HCT116 (cell line): ENCODE results near the gene PDE8A. TPM values are rescaled to one million over a fixed set of nuclear protein-coding genes. Genes with fewer than 3 reads are reported as not detected.

Source experiments
- ATAC-seq: fragments of 200-7000 bp; cut with Tn5 transposase; 2 replicates; pipeline ENCODE4 v1.9.1; 2020; ENCODE audit warnings: mild to moderate bottlenecking, moderate library complexity
- BruUV-seq: library from RNA; stranded (reverse); fragments of 400-500 nt; replicated peaks from 2 replicates; lab custom pipeline; 2021; lab: Mats Ljungman, UMichigan
- CTCF ChIA-PET: fragments of 300-600 bp; sonication (Branson Sonifier 250); formaldehyde crosslinking; loops from one replicate; lab custom pipeline; 2021; ENCODE audit warnings: antibody characterized with exemption; lab: Charles Lee
- POLR2A ChIA-PET: fragments of 300-600, 350-600 bp; sonication (Branson Sonifier 250); formaldehyde crosslinking; loops from one replicate; lab custom pipeline; 2021; ENCODE audit warnings: antibody characterized with exemption; lab: Charles Lee
- RAD21 ChIA-PET, 2 experiments: fragments of 300-600 bp; sonication (Branson Sonifier 250); formaldehyde crosslinking; loops; one replicate each; lab custom pipeline; 2023; ENCODE audit warnings: low total read pairs in 2 of 2; ENCODE audit not compliant: uncharacterized antibody in 2 of 2, unreplicated experiment in 2 of 2, low non-redundant PET in 1 of 2; lab: Charles Lee
- DNase-seq: peaks from one replicate; pipeline ENCODE4 v3.0.0-alpha.2; 2010; ENCODE audit warnings: low read depth, low spot score
- H2AFZ ChIP-seq: fragments of 200-600 bp; shearing (Covaris generic), sonication (generic); 2 replicates; pipeline ENCODE4 v1.6.1; 2017; ENCODE audit warnings: low read depth, mixed run types, mixed read lengths, antibody characterized with exemption, low read length; ENCODE audit not compliant: poor library complexity, severe bottlenecking
- H3K27ac ChIP-seq: 2 replicates; pipeline ENCODE4 v1.5.1; 2012; ENCODE audit warnings: low read depth, low read length
- H3K27me3 ChIP-seq: fragments of 200-600 bp; sonication (generic); 2 replicates; pipeline ENCODE4 v1.6.1; 2016; ENCODE audit warnings: mixed run types, low read length, mixed read lengths; ENCODE audit not compliant: insufficient read depth
- H3K36me3 ChIP-seq, 2 experiments: fragments of 200-500 bp in 1 of 2; fragments of 200-600 bp in 1 of 2; sonication (Bioruptor generic) in 1 of 2; sonication (generic) in 1 of 2; 2 replicates each; pipeline versions ENCODE4 v1.5.1 to v1.6.1; 2014 to 2016; ENCODE audit warnings: low read length in 2 of 2, inconsistent platforms in 1 of 2, mixed read lengths in 1 of 2, mixed run types in 1 of 2; ENCODE audit not compliant: insufficient read depth in 2 of 2, control insufficient read depth in 1 of 2
- H3K4me1 ChIP-seq, 2 experiments: fragments of 200-600 bp in 1 of 2; sonication (generic) in 1 of 2; 2 replicates each; pipeline versions ENCODE4 v1.5.1 to v1.6.1; 2012 to 2017; ENCODE audit warnings: low read length in 2 of 2, inconsistent platforms in 1 of 2, mild to moderate bottlenecking in 1 of 2, mixed read lengths in 1 of 2, mixed run types in 1 of 2, moderate library complexity in 1 of 2; ENCODE audit not compliant: insufficient read depth in 2 of 2, control insufficient read depth in 1 of 2
- H3K4me2 ChIP-seq: fragments of 200-600 bp; sonication (generic); 2 replicates; pipeline ENCODE4 v1.6.1; 2017; ENCODE audit warnings: mixed run types, low read length, mixed read lengths
- H3K4me3 ChIP-seq, 2 experiments: fragments of 200-600 bp in 1 of 2; sonication (generic) in 1 of 2; replicated peaks in 1 of 2; 2 replicates each; pipeline ENCODE4 v1.5.1; 2011 to 2016; ENCODE audit warnings: low read length in 2 of 2, control low read depth in 1 of 2, low read depth in 1 of 2, mild to moderate bottlenecking in 1 of 2, mixed read lengths in 1 of 2, mixed run types in 1 of 2
- H3K79me2 ChIP-seq: fragments of 200-600 bp; sonication (generic); 2 replicates; pipeline ENCODE4 v1.6.1; 2017; ENCODE audit warnings: mild to moderate bottlenecking, mixed run types, low read length, moderate library complexity, mixed read lengths; ENCODE audit not compliant: insufficient read depth
- H3K9ac ChIP-seq: fragments of 200-600 bp; sonication (generic); 2 replicates; pipeline ENCODE4 v1.6.1; 2016; ENCODE audit warnings: low read length, mixed read lengths
- H3K9me2 ChIP-seq: fragments of 200-600 bp; sonication (generic), shearing (Covaris generic); 2 replicates; pipeline ENCODE4 v1.6.1; 2017; ENCODE audit warnings: mixed run types, mild to moderate bottlenecking, moderate library complexity; ENCODE audit not compliant: insufficient read depth
- H3K9me3 ChIP-seq, 2 experiments: fragments of 200-500 bp in 1 of 2; fragments of 200-600 bp in 1 of 2; sonication (Bioruptor generic) in 1 of 2; sonication (generic) in 1 of 2; 2 replicates each; pipeline ENCODE4 v1.6.1; 2014 to 2017; ENCODE audit warnings: low read length in 2 of 2, mixed read lengths in 2 of 2, inconsistent platforms in 1 of 2, low read depth in 1 of 2, mild to moderate bottlenecking in 1 of 2, mixed run types in 1 of 2, moderate library complexity in 1 of 2; ENCODE audit not compliant: control insufficient read depth in 1 of 2, insufficient read depth in 1 of 2
- H4K20me1 ChIP-seq: fragments of 200-600 bp; sonication (generic), shearing (Covaris generic); 2 replicates; pipeline ENCODE4 v1.6.1; 2017; ENCODE audit warnings: mixed run types, mild to moderate bottlenecking, moderate library complexity; ENCODE audit not compliant: insufficient read depth
- CEBPB ChIP-seq: IDR thresholded peaks from 2 replicates; pipeline ENCODE4 v1.6.1; 2012; ENCODE audit warnings: low read depth
- CTCF ChIP-seq, 3 experiments: fragments of 200-600 bp in 1 of 3; sonication (generic) in 1 of 3; IDR thresholded peaks in 2 of 3; conservative IDR thresholded peaks in 1 of 3; 2 replicates each; pipeline ENCODE4 v1.5.1; 2012 to 2017; ENCODE audit warnings: low read depth in 2 of 3, low read length in 2 of 3, antibody characterized with exemption in 1 of 3, borderline replicate concordance in 1 of 3, control low read depth in 1 of 3, mild to moderate bottlenecking in 1 of 3, mixed read lengths in 1 of 3, mixed run types in 1 of 3, moderate library complexity in 1 of 3; ENCODE audit not compliant: insufficient read depth in 1 of 3
- ELF1 ChIP-seq: IDR thresholded peaks from 2 replicates; pipeline ENCODE4 v1.6.1; 2012; ENCODE audit warnings: low read depth, borderline replicate concordance
- EZH2phosphoT487 ChIP-seq: fragments of 200-600 bp; IDR thresholded peaks from 2 replicates; pipeline ENCODE4 v1.6.1; 2018; ENCODE audit warnings: antibody characterized with exemption, borderline replicate concordance
- MAX ChIP-seq: IDR thresholded peaks from 2 replicates; pipeline ENCODE4 v1.6.1; 2012
- POLR2AphosphoS5 ChIP-seq: IDR thresholded peaks from 2 replicates; pipeline ENCODE4 v1.6.1; 2011; ENCODE audit warnings: mild to moderate bottlenecking, low read depth, low read length, moderate library complexity
- RAD21 ChIP-seq: IDR thresholded peaks from 2 replicates; pipeline ENCODE4 v1.6.1; 2012; ENCODE audit warnings: low read depth, mild to moderate bottlenecking
- REST ChIP-seq: IDR thresholded peaks from 2 replicates; pipeline ENCODE4 v1.6.1; 2012; ENCODE audit warnings: low read depth
- YY1 ChIP-seq: IDR thresholded peaks from 2 replicates; pipeline ENCODE4 v1.6.1; 2011; ENCODE audit warnings: low read length, low read depth, moderate library complexity, mild to moderate bottlenecking; ENCODE audit not compliant: insufficient replicate concordance; ENCODE audit errors: extremely low read depth
- ZFX ChIP-seq: fragments of 450-650 bp; IDR thresholded peaks from 2 replicates; pipeline ENCODE4 v1.6.1; 2017
- intact Hi-C: fragments of 100-400 bp; cut with micrococcal nuclease; formaldehyde crosslinking; loops from 2 replicates; pipeline ENCODE4 v1.10.0; 2022
- total RNA-seq: library from RNA; stranded (reverse); gene quantifications from one replicate; pipeline ENCODE4 v1.2.1, GENCODE V29; 2021; ENCODE audit not compliant: unreplicated experiment
- TF ChIP-seq, protein P1 (sequence below): IDR thresholded peaks from 2 replicates; pipeline ENCODE4 v1.6.1; 2012

The PDE8A gene
- total RNA-seq, 1 experiment from 2014 or later, result 37.8 TPM

GRCh38 chr15:85094685-85095084, 113.0 kb downstream of the PDE8A start:
- H4K20me1 ChIP-seq, result no peaks in the 10 kb centered on the region
- ChIA-PET POLR2A (no interaction called here), RAD21 (no interaction called here), CTCF (no interaction called here)
- DNase-seq, result no peak
- H3K27me3 ChIP-seq, result no peaks in the 10 kb centered on the region
- H3K4me1 ChIP-seq, result no peaks in the 10 kb centered on the region
- intact Hi-C loops, result no loop called here
- no peaks in the 10 kb centered on the region for H3K9me3 ChIP-seq
- TF ChIP-seq EZH2phosphoT487 (no peak), ZFX (no peak)
- TF ChIP-seq, protein P1, sequence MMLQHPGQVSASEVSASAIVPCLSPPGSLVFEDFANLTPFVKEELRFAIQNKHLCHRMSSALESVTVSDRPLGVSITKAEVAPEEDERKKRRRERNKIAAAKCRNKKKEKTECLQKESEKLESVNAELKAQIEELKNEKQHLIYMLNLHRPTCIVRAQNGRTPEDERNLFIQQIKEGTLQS, result no peak
- H3K4me3 ChIP-seq, result no peak overlapping the region
- peaks cover 0 to 6% of the 10 kb centered on the region in 2 experiments; a peak in 3 of 4 replicates for H3K36me3 ChIP-seq
- H3K4me2 ChIP-seq, result no peak overlapping the region
- no TSS peak for BruUV-seq
- no peak overlapping the region for H3K9ac ChIP-seq
- H3K9me2 ChIP-seq, result no peaks in the 10 kb centered on the region
- ATAC-seq, result no peak
- no peaks in the 10 kb centered on the region for H3K79me2 ChIP-seq
- H3K27ac ChIP-seq, result no peak overlapping the region
- H2AFZ ChIP-seq, result no peak overlapping the region

GRCh38 chr15:85095566-85095965, 113.9 kb downstream of the PDE8A start:
- no peaks in the 10 kb centered on the region for H3K4me1 ChIP-seq
- no peaks in the 10 kb centered on the region for H3K9me3 ChIP-seq
- H4K20me1 ChIP-seq, result no peaks in the 10 kb centered on the region
- no peak overlapping the region for H2AFZ ChIP-seq
- H3K79me2 ChIP-seq, result no peaks in the 10 kb centered on the region
- no peak for TF ChIP-seq REST
- no peak for TF ChIP-seq YY1
- no peak for TF ChIP-seq CTCF (IDR thresholded peaks at IDR 0.05 in 2 of 3, conservative IDR thresholded peaks at IDR 0.05 in 1 of 3; ENCODE audit: borderline replicate concordance in 1 of 3, insufficient read depth in 1 of 3, low read depth in 2 of 3, low read length in 2 of 3)
- no peak for TF ChIP-seq RAD21
- no peak for TF ChIP-seq ELF1
- no peak for TF ChIP-seq POLR2AphosphoS5
- no peak for TF ChIP-seq MAX
- no peak for TF ChIP-seq ZFX
- TF ChIP-seq CEBPB, result no peak
- TF ChIP-seq, all 23 proteins: peak for 0
- intact Hi-C loops, result no loop called here
- H3K4me2 ChIP-seq, result no peak overlapping the region
- DNase-seq (no peak), ATAC-seq (no peak)
- no peaks in the 10 kb centered on the region for H3K27me3 ChIP-seq
- ChIA-PET RAD21 (no interaction called here), POLR2A (no interaction called here), CTCF (no interaction called here)
- no peaks in the 10 kb centered on the region for H3K9me2 ChIP-seq
- no TSS peak for BruUV-seq
- no peak overlapping the region for H3K27ac ChIP-seq
- H3K36me3 ChIP-seq, result peaks cover 2 to 6% of the 10 kb centered on the region in 2 experiments; a peak in 3 of 4 replicates
- no peak overlapping the region for H3K4me3 ChIP-seq
- H3K9ac ChIP-seq, result no peak overlapping the region
